Suprapubic skin (tissue), 4 donors: Measurements from ENCODE around the gene SLC22A17. TPM values are rescaled to one million over a fixed set of nuclear protein-coding genes. Genes with fewer than 3 reads are reported as not detected.

Source experiments
- DNase-seq, 2 donors: peaks; one replicate each; pipeline ENCODE4 v3.0.0-alpha.2; 2019; ENCODE audit warnings: low spot score in 2 of 2
- H3K27ac ChIP-seq: fragments of 200-600 bp; sonication (generic); one replicate; pipeline ENCODE4 v1.5.1; 2019
- H3K27me3 ChIP-seq: fragments of 200-600 bp; sonication (generic); one replicate; pipeline ENCODE4 v1.5.1; 2019
- H3K36me3 ChIP-seq: fragments of 200-600 bp; sonication (generic); one replicate; pipeline ENCODE4 v1.5.1; 2019
- H3K4me1 ChIP-seq: fragments of 200-600 bp; sonication (generic); one replicate; pipeline ENCODE4 v1.5.1; 2019
- H3K4me3 ChIP-seq: fragments of 200-600 bp; sonication (generic); one replicate; pipeline ENCODE4 v1.5.1; 2019; ENCODE audit warnings: mild to moderate bottlenecking
- H3K9me3 ChIP-seq: fragments of 200-600 bp; sonication (generic); one replicate; pipeline ENCODE4 v1.5.1; 2019
- EP300 ChIP-seq: sonication (generic); formaldehyde crosslinking; IDR thresholded peaks from one replicate; pipeline ENCODE4 v1.6.1; 2017; ENCODE audit warnings: antibody characterized with exemption
- POLR2A ChIP-seq, 2 donors: fragments of 450-650 bp; IDR thresholded peaks; one replicate each; pipeline ENCODE4 v1.6.1; 2017; ENCODE audit warnings: antibody characterized with exemption in 2 of 2, mild to moderate bottlenecking in 2 of 2, moderate library complexity in 2 of 2
- POLR2AphosphoS5 ChIP-seq, 3 donors: sonication (generic); formaldehyde crosslinking; IDR thresholded peaks; one replicate each; pipeline ENCODE4 v1.6.1; 2017; ENCODE audit warnings: antibody characterized with exemption in 3 of 3
- WGBS: methylation state at CpG from one replicate; pipeline ENCODE4 v1.1.5; 2018; 5-methylcytosine and 5-hydroxymethylcytosine counted together
- total RNA-seq, 4 donors: library from RNA; depleted of rRNA; stranded (reverse); fragments of >200 nt; gene quantifications; one replicate each; pipeline ENCODE4 v1.1.0, GENCODE V29; 2016
- TF ChIP-seq, protein P1 (sequence below), 2 donors: fragments of 200-600 bp in 1 of 2; fragments of 450-650 bp in 1 of 2; sonication (generic) in 1 of 2; IDR thresholded peaks; one replicate each; pipeline ENCODE4 v1.5.1; 2016 to 2019; ENCODE audit warnings: antibody characterized with exemption in 2 of 2, mild to moderate bottlenecking in 1 of 2, moderate library complexity in 1 of 2

The SLC22A17 gene
- total RNA-seq, 4 donors from 2014 or later: 15.4 to 67.6 (median 22.5) TPM

DNA sequence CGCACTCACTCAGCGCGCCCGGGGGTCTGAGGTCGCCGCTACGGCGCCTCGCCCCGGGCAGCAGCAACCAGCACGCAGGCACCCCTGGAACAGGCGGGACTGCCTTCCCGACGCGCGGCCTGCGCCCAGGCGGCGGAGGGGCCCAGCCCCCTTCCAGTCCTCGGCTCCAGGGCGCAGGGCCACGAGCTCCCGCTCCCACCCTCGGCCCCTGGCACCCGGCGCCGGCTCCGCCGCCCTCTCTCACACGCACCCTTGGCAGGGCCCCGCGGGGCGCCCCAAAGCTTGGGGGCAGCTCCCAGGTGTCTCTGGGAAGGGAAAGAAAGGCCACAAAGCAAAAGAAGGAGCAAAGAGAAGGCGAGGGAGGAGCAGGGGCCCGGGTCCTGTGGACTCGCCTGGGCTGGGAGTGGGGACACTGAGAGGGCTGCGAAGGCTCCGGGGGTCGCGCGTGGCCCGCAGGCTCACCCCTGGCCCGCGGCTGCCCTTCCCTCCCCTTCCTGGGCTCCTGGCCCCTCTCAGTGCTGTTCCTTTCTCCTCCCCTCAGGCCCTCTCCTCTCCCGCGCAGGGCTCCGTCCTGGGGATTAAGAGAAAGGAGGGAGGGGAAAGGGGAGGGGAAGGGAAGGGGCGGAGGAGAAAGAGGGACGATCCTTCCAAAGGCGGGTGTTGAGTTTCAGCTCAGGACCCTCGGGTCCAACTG lies 13.2 kb upstream of the SLC22A17 start:
- H3K4me1 ChIP-seq: peaks cover 71% of the 10 kb centered on the region
- H3K9me3 ChIP-seq: no peaks in the 10 kb centered on the region
- TF ChIP-seq POLR2AphosphoS5 (IDR thresholded peaks at IDR 0.05): no peak
- peak in 1 of 2 donors; percentile 46 for TF ChIP-seq POLR2A (IDR thresholded peaks at IDR 0.05)
- H3K36me3 ChIP-seq: no peaks in the 10 kb centered on the region
- peaks cover 12% of the 10 kb centered on the region for H3K27me3 ChIP-seq
- WGBS: under 1% methylated on average over 27 of the region's 51 CpGs
- DNase-seq: peak in 1 of 2 donors; percentile 78
- H3K27ac ChIP-seq: peak overlapping the region; percentile 98
- peak overlapping the region; percentile 66 for H3K4me3 ChIP-seq

DNA sequence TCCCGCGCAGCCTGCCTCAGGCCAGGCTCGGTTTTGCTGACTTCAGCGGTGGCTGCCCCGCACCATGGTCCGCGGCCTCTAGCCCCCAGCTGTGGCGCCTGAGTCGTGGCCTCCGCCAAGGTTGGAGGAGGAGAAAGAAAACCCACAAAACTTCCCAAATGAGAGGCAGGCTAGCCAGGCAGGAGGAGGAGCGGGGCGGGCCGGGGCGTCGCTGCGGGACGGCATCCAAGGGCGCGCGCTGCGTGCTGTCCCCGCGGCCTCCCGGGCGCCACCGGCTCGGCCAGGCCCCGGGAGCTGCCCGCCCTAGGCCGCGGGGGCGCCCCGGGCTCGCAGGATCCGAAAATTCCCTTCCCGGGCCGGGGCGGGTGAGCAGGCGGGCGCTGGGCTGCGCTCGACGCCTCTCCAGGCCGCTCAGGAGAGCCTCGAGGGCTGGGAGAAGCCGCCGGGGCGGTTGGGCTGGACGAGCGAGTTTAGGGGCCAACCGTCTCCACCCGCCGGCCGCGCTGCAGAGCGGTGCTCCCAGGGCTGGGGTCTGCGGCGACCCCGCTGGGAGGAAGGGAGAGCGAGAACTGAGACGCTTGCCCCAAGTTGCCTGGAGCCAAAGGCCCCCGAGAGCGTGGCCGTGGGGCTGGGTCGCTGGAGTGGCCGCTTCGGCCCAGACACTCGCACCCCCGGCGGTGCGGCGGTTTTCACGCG lies 12.5 kb upstream of the SLC22A17 start, which contains the start of gene EFS:
Gene EFS (minus strand): TSS at position 137 of the 696 bp plus-strand sequence. CDS start 147 bp downstream, outside the sequence.
- DNase-seq: peak in 1 of 2 donors; percentile 72
- H3K36me3 ChIP-seq: peaks cover 5% of the 10 kb centered on the region
- no peaks in the 10 kb centered on the region for H3K9me3 ChIP-seq
- peaks cover 71% of the 10 kb centered on the region for H3K4me1 ChIP-seq
- H3K27me3 ChIP-seq: peaks cover 12% of the 10 kb centered on the region
- peak within 1 kb of the TSS; percentile 98 for H3K27ac ChIP-seq
- TF ChIP-seq, protein P1, sequence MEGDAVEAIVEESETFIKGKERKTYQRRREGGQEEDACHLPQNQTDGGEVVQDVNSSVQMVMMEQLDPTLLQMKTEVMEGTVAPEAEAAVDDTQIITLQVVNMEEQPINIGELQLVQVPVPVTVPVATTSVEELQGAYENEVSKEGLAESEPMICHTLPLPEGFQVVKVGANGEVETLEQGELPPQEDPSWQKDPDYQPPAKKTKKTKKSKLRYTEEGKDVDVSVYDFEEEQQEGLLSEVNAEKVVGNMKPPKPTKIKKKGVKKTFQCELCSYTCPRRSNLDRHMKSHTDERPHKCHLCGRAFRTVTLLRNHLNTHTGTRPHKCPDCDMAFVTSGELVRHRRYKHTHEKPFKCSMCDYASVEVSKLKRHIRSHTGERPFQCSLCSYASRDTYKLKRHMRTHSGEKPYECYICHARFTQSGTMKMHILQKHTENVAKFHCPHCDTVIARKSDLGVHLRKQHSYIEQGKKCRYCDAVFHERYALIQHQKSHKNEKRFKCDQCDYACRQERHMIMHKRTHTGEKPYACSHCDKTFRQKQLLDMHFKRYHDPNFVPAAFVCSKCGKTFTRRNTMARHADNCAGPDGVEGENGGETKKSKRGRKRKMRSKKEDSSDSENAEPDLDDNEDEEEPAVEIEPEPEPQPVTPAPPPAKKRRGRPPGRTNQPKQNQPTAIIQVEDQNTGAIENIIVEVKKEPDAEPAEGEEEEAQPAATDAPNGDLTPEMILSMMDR (IDR thresholded peaks at IDR 0.05): no peak
- peak in 1 of 3 donors; percentile 27 for TF ChIP-seq POLR2AphosphoS5 (IDR thresholded peaks at IDR 0.05)
- 4% methylated on average over 8 of the region's 74 CpGs for WGBS
- H3K4me3 ChIP-seq: peak within 1 kb of the TSS; percentile 66

DNA sequence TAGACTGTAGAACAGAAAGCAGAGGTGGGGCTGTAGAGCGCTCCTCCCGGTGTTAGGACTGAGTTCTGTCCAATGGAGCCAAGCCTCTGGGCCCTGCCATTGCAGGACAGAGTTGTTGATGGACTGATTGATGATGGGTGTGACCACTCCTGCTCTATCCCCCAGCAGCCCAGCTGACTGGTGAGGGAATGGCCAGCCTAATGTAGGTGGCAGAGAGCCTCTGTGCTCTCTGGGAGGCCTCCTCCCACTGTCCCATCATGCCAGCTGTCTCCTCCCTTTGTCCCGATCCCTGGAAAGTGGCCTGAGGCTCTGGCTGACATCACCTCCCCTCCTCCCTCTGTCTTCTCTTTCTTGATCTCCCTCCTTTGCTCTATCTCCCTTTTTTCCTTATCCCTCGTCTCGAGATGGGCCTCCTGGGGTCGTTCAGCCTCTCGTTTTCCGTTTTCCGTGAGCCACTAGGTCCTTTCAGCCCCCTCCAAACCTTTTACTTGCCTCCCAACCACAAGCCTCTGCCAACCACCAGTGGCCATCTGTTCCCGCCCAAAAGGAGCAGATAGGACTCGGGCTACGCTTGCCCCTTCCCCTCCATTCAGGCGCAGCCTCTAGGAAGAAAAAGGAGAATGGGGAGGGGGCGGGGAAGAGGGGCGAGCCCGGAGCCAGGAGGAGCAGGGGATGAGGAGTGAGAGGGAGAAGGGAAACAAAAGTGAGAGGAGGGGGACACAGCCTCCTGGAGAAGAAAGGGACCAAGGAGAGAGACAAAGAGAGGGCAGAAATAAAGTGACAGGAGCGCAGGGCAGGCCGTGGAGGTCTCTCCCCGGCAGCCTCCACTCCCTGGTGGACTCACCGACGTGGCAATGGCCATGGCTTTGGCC lies 11.7 kb upstream of the SLC22A17 start:
- peaks cover 67% of the 10 kb centered on the region for H3K4me1 ChIP-seq
- peak overlapping the region; percentile 66 for H3K4me3 ChIP-seq
- H3K27ac ChIP-seq: peak overlapping the region; percentile 98
- peaks cover 13% of the 10 kb centered on the region for H3K36me3 ChIP-seq
- no peaks in the 10 kb centered on the region for H3K9me3 ChIP-seq
- WGBS: 11% methylated on average over 21 of the region's 21 CpGs
- TF ChIP-seq, protein P1 (IDR thresholded peaks at IDR 0.05): no peak
- TF ChIP-seq POLR2A (IDR thresholded peaks at IDR 0.05): no peak
- no peak for TF ChIP-seq EP300
- no peak for TF ChIP-seq POLR2AphosphoS5 (IDR thresholded peaks at IDR 0.05)
- peak in 1 of 2 donors; percentile 83 for DNase-seq
- H3K27me3 ChIP-seq: peaks cover 12% of the 10 kb centered on the region

DNA sequence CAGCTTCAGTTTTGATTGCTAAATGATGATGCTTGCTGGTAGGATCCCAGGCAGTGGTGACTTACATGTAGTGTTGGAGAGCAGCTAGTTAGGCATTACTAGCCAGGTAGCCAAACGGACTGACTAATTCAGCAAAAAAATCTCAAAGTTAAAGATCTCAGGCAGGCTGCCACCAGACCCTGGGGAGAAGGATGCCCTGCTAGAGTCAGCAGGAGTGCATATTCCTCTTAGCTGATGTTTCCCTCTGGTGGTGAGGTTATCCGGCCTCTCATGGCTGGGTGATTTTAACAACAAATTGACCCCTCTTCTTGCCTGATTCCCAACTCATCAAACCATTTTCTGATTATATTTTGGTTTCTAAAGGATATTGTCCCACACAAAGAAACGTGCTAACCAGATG lies 9.5 kb upstream of the SLC22A17 start:
- Histone ChIP-seq H3K4me3 (no peak overlapping the region), H3K27ac (no peak overlapping the region), H3K4me1 (peaks cover 62% of the 10 kb centered on the region), H3K27me3 (peaks cover 12% of the 10 kb centered on the region), H3K36me3 (peaks cover 29% of the 10 kb centered on the region), H3K9me3 (no peaks in the 10 kb centered on the region)
- DNase-seq: peak in 1 of 2 donors; percentile 23
- WGBS: 28% methylated on average over 3 of the region's 3 CpGs
- TF ChIP-seq, protein P1 (IDR thresholded peaks at IDR 0.05): peak in 1 of 2 donors; percentile 18
- TF ChIP-seq POLR2AphosphoS5 (IDR thresholded peaks at IDR 0.05): no peak
- TF ChIP-seq EP300: no peak
- TF ChIP-seq POLR2A (IDR thresholded peaks at IDR 0.05): no peak

DNA sequence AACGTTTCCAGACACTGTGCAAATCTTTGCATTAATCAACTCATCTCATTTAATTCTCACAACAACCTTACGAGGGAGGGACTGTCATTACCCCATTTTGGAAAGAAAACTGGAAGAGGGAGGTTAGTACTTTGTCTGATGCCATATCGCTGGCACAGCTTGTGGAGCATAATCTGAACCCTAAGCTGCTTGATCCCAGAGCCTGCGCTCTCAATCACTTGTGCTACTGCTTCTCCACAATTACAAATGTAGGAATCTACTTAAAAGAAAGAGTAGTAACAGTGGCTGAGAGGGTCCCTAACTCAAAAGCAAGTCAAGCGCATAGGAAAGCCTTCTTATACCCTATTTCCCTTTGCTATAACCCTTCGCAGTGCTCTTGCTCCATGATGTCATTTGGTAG lies 9.1 kb upstream of the SLC22A17 start:
- H3K9me3 ChIP-seq: no peaks in the 10 kb centered on the region
- WGBS: 68% methylated on average over 6 of the region's 6 CpGs
- peaks cover 32% of the 10 kb centered on the region for H3K36me3 ChIP-seq
- DNase-seq: peak in 1 of 2 donors; percentile 12
- peaks cover 12% of the 10 kb centered on the region for H3K27me3 ChIP-seq
- H3K4me3 ChIP-seq: no peak overlapping the region
- peaks cover 57% of the 10 kb centered on the region for H3K4me1 ChIP-seq
- no peak for TF ChIP-seq EP300
- no peak overlapping the region for H3K27ac ChIP-seq
